Mononuclear cell (primary cell): ENCODE results near the gene PTGER3. TPM values are rescaled to one million over a fixed set of nuclear protein-coding genes. Genes with fewer than 3 reads are reported as not detected.
"Not testable (repeated sequence)": the region's sequence is repeated elsewhere in the genome, so short reads cannot be mapped to it uniquely, and the experiment has no call there.

Experiments used
- H3K27me3 ChIP-seq: 2 replicates; pipeline ENCODE4 v1.6.0; 2011; ENCODE audit warnings: low read length, control low read depth; ENCODE audit not compliant: insufficient read depth
- H3K4me1 ChIP-seq: 2 replicates; pipeline ENCODE4 v1.5.1; 2011; ENCODE audit warnings: mild to moderate bottlenecking, low read length, control low read depth; ENCODE audit not compliant: insufficient read depth
- H3K4me3 ChIP-seq: 2 replicates; pipeline ENCODE4 v1.5.1; 2011; ENCODE audit warnings: mild to moderate bottlenecking, low read length, moderate library complexity
- H3K9me3 ChIP-seq: 2 replicates; pipeline ENCODE4 v1.5.1; 2011; ENCODE audit warnings: low read depth, mild to moderate bottlenecking, control low read depth, low read length
- total RNA-seq: library from RNA; depleted of rRNA; stranded (reverse); fragments of >200 nt; gene quantifications from one replicate; pipeline ENCODE4 v1.2.3, GENCODE V29; 2012

The PTGER3 gene
- total RNA-seq, 1 donor = 0.52 TPM

DNA sequence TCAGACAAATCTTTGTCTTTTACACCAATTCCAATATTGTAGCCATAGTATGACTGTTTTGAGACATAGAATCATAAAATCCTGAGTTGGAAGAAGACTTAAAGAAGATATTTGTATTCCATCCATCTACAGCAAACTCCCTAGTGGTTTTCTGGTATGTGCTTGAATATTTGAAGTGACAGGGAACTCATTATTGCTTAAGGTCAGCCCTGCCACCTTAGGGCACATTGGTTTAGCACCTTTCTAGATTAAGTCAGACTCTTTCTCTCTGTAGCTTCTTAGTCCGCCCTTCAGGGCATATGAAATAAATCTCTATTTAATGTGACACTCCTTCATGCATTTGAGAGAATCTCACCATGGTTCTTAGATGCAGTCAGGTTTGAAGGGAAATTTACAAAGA lies 49.8 kb downstream of the PTGER3 start:
- no peaks in the 10 kb centered on the region for H3K4me1 ChIP-seq
- H3K4me3 ChIP-seq = no peak overlapping the region
- H3K9me3 ChIP-seq = no peaks in the 10 kb centered on the region
- no peaks in the 10 kb centered on the region for H3K27me3 ChIP-seq

DNA sequence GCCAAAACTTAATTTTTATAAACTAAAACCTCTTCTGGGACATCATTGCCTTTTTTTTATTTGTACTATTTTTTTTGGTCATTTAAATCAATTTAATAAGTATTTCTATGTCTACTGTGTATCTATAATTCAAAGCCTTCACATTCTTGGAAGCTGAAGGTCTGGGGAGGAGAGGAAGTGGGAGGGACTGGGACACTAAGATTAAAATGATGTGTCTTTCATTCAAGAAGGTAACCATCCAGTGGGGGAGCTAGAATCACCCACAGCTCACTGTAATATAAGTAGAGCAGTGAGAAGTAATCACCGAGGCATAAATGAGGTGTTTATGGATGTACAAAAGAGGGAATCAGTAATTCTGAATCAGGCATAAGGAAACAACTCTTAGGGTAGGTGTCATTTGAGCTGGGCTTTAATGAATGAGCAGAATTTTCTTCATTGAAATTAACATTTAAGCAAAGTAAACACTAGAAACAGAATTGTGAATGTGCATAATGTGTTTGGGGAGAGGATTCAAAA lies 52.8 kb downstream of the PTGER3 start:
- H3K9me3 ChIP-seq = no peaks in the 10 kb centered on the region
- H3K4me1 ChIP-seq = no peaks in the 10 kb centered on the region
- no peak overlapping the region for H3K4me3 ChIP-seq
- no peaks in the 10 kb centered on the region for H3K27me3 ChIP-seq

DNA sequence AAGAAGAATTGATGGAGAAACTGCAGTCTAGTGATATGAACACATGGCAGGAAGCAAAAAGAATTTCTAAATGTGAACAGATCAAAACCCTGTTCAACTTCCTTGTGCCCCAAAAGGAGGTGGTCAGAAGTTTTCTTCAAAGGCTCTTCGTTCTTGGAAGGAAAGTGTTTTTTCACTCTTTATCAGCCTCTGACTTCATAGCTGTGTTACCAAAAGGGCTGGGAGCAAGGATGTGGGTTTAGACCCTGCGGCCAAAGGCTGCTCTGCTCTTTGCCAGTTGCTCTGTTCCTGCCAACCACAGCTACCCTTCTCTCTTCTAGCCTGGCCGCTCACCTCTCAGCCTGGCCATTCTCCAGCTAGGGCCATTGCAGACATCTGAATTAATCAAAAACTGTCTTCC lies 53.8 kb downstream of the PTGER3 start:
- no peaks in the 10 kb centered on the region for H3K4me1 ChIP-seq
- no peaks in the 10 kb centered on the region for H3K9me3 ChIP-seq
- H3K27me3 ChIP-seq = no peaks in the 10 kb centered on the region
- H3K4me3 ChIP-seq = no peak overlapping the region

DNA sequence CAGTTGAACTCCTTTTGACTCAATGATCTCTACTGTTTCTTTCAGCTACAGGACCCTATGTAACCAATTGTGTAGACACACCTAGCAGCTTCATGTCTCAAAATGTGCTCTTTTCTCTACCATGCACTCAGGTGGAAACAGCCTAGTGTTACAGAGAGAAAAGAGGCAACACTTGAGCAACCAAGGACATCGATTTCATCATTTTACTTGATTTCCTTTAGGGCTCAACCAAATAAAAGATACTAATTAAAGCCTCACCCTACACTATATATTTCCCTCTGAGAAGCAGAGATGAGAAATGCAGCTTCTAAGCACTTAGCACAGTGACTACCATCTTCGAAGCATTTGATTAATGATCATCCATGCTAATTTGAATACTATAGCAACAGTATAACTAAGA lies 55.1 kb downstream of the PTGER3 start:
- Histone ChIP-seq H3K27me3 (no peaks in the 10 kb centered on the region), H3K9me3 (no peaks in the 10 kb centered on the region), H3K4me1 (no peaks in the 10 kb centered on the region), H3K4me3 (no peak overlapping the region)

DNA sequence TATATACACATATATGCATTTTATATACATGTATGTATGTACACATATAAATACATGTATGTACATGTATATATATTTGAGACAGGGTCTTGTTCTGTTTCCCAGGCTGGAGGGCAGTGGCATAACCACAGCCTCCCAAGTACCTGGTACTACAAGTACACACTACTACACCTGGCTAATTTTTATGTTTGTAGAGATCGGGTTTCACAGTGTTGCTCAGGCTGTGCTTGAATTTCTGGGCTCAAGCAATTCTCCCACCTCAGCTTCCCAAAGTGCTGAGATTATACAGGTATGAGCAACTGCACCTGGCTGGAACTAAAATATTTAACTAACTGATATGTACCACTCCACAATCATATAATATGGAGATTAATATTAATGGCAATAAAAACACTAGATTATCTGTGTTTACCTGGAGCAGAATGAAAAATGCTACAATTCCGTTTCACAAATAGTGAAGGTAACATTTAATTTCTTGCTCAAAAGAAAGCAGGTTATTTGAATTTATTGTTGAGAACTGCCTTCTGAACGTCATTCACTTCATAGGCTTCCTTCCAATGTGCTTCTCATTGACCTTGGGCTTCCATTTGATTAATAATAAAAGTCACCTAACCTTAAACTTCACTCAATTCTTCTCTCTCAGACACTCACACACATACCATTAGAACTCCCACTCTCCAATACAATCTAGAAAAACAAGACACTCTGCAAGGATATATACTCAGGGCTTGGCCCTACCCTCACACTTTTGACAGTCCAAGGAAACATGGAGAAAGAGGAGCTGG lies 57.0 kb downstream of the PTGER3 start:
- Histone ChIP-seq H3K4me1 (no peaks in the 10 kb centered on the region), H3K9me3 (no peaks in the 10 kb centered on the region), H3K4me3 (no peak overlapping the region), H3K27me3 (no peaks in the 10 kb centered on the region)

DNA sequence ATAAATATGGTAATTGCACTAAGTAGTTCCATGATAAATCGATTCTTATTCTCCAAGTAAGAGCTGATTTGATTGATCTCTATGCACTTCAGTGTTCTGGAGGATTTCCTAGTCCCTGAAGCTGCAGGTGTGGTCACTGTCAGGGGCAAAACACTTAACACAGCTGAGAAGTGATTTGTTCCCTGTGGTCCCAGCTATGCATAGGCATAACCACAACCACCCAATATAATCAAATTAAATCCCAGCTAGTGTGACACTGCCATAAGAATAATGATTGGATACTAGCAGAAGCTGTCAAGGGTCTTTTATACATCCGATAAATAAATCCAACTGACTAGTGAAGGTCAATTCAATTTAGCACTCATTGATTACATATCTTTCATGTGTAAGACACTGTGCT lies 60.1 kb downstream of the PTGER3 start:
- Histone ChIP-seq H3K27me3 (no peaks in the 10 kb centered on the region), H3K4me1 (no peaks in the 10 kb centered on the region), H3K4me3 (no peak overlapping the region), H3K9me3 (no peaks in the 10 kb centered on the region)

DNA sequence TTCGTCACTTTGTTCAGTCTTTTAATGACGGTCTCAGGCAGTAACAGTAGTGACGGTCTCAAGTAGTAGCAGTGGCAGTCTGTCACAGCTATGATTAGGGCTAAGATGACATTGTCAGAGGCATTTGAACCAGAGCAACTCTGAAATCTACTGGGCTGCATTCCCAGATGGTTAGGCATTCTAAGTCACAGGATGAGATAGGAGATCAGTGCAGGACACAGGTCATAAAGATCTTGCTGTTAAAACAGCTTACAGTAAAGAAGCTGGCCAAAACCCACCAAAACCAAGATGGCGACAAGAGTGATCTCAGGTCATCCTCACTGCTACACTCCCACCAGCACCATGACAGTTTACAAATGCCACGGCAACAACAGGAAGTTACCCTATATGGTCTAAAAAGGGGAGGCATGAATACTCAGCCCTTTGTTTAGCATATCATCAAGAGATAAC lies 61.8 kb downstream of the PTGER3 start:
- not testable (repeated sequence) for H3K27me3 ChIP-seq, H3K4me1 ChIP-seq, H3K4me3 ChIP-seq, H3K9me3 ChIP-seq

DNA sequence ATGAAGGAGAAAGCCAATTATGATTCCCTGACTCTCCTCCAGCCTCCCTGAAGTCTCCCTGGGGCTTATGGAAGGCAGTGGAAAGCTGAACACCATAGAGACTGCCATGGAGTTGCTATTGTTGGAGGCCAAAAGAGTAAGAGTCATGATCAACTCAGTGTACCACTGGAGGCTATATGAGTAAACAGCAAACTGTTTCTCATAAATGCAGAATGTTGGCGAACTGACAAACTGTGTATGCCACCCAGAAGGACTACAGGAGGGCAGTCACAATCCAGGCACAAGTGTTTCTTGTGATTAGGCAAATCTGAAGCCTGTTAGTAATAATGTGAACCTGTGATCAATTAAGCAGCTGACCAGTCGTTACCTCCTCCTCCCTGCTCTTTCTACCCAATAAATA lies 62.3 kb downstream of the PTGER3 start:
- H3K4me1 ChIP-seq, H3K4me3 ChIP-seq, H3K27me3 ChIP-seq, H3K9me3 ChIP-seq: not testable (repeated sequence)

DNA sequence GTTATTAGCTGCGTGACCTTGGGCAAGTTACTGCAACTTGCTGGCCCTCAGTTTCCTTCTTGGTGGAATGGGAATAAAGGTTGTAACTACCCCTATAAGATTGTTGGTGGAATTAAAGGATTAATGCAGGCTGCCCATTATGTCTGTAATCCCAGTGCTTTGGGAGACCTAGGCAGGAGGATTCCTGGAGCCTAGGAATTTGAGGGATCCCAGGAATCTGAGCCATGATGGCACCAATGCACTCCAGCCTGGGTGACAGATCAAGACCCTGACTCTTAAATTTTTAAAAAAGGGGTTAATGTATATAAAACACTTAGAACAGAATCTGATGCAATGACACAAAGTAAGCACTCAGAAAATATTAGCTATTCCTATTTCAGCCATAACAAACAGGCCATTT lies 67.3 kb downstream of the PTGER3 start:
- peaks cover 24% of the 10 kb centered on the region for H3K4me1 ChIP-seq
- no peaks in the 10 kb centered on the region for H3K9me3 ChIP-seq
- H3K4me3 ChIP-seq = no peak overlapping the region
- H3K27me3 ChIP-seq = no peaks in the 10 kb centered on the region

DNA sequence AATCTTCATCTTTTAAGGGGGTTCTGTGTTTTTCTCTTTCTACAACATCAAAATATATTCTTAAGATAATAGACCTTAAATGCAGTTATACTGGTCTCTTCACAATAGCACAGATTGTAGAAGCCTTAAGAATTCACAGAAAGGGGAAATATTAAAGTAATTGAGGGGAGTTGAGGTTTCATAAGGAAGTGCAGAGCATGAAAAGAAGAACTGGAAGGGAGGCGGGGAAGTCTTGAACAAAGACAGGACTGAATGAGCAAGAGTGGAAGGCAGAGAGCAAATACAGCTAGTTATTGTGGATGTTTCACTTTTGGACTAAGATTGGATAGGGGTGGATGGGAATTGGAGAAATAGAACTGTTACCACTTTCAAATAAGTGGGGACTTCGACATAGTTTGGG lies 67.7 kb downstream of the PTGER3 start:
- H3K4me1 ChIP-seq = peaks cover 24% of the 10 kb centered on the region
- no peak overlapping the region for H3K4me3 ChIP-seq
- no peaks in the 10 kb centered on the region for H3K9me3 ChIP-seq
- no peaks in the 10 kb centered on the region for H3K27me3 ChIP-seq

DNA sequence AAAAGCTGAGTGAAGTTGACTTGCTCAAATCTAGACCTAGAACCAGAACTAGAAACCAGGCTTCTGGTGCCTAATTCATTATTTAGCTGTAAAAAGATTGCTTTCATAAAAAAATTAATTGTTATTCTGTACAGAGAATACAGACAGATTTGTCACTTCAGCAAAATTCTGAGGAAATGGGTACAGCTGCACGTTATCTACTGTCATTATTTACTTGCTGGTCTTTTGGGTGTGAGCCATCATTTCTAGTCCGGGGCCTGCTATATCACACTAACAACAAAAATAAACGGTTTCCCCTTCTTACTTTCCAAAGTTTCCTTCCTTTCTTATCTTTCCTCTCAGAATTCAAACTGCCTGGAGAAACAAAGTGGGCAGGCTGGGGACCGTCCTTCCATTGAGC lies 68.3 kb downstream of the PTGER3 start:
- Histone ChIP-seq H3K4me3 (no peak overlapping the region), H3K27me3 (no peaks in the 10 kb centered on the region), H3K4me1 (peaks cover 24% of the 10 kb centered on the region), H3K9me3 (no peaks in the 10 kb centered on the region)

DNA sequence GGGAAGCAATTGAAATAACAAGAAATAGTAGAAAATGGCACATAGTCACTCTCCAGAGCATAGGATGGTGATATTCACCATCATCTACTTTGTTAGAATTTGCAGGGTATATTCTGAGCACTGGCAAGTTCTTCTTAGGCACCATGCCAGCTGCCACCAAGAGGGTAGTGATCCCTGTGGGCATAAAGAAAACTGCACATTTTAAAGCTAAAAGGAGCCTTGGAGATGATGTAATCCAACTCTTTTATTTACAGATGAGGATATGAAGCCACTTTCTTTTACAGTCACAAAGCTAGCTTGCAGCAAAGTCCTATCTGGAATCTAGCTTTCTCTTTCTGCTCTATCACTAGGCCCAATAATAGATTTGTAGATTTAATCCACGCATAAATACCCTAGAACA lies 69.0 kb downstream of the PTGER3 start:
- H3K9me3 ChIP-seq = no peaks in the 10 kb centered on the region
- H3K4me3 ChIP-seq = no peak overlapping the region
- H3K27me3 ChIP-seq = no peaks in the 10 kb centered on the region
- peaks cover 24% of the 10 kb centered on the region for H3K4me1 ChIP-seq

DNA sequence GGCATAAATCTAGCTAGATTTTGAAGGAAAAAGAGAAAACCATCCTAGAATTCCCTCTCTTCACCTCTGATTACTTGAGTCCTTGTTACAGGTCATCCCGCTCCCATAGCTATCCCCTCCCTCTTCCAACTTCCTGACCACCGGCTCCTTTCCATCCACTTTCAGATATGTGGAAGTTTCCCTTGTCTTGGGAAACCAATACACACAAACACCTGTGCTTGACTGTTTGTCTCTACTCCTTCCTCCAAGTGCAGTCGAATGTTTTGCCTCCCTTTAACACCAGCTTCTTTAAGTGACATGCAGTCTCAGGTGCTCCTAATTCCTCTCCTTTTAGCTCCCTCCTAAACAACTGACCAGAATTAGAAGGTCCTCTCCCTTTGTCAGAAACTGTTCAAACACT lies 70.0 kb downstream of the PTGER3 start:
- Histone ChIP-seq H3K27me3 (no peaks in the 10 kb centered on the region), H3K4me3 (no peak overlapping the region), H3K9me3 (no peaks in the 10 kb centered on the region), H3K4me1 (peaks cover 24% of the 10 kb centered on the region)

DNA sequence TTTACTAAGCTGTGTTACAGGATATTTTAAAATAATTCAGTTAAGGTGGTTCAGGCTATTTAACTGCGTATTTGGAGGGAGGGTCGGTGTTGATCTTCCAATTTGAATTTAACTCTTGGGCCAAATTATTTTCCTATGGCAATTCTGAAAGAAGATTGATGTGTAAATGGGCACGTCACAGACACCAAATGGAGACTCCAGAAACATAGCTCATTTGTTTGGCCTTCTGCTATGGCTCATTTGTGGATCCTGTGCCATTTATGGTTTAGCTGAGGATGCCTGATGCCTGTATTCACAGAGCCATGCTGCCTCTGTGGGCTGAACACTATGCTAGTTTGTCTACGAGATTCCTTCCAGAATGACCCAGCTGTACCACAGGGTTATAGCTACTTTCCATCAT lies 70.6 kb downstream of the PTGER3 start:
- H3K9me3 ChIP-seq = no peaks in the 10 kb centered on the region
- H3K4me3 ChIP-seq = no peak overlapping the region
- no peaks in the 10 kb centered on the region for H3K27me3 ChIP-seq
- H3K4me1 ChIP-seq = peaks cover 24% of the 10 kb centered on the region

DNA sequence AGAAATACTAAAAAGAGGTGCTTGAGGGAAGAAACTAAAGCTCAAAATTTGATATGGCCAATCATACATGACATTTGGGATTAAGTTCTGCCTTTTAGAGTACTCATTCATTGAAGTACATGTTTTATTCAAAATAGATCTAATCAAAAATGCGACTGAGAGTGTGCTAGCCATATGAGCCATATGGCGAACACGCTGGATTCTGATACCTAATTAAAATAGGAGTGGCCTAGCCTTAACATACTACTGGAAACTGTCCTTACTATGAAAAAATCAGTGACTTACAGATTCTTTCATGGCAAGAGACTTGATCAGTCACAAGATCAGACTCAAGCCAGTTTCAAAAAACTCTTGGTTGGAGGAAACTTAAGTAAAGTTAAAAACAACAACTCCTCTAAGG lies 73.9 kb downstream of the PTGER3 start:
- peaks cover 3% of the 10 kb centered on the region for H3K4me1 ChIP-seq
- H3K9me3 ChIP-seq = no peaks in the 10 kb centered on the region
- H3K4me3 ChIP-seq = no peak overlapping the region
- no peaks in the 10 kb centered on the region for H3K27me3 ChIP-seq

DNA sequence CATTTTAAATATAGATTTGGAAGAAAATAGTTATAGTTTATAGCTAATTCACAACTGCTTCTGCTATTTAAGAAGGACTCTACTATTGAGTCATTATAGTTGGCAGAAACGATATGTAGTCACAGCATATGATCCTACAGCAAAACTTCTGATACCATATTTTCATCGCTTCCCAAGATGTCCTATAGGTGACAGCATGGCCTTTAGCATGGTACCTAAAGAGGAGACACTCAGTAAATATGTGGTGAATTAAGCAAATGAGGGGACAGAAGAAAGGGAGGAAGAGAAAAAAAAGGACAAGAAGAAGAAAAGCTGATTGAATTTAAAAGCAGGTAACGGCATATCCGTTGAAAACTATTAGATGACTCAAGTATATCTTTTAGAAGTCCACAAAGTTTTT lies 77.2 kb downstream of the PTGER3 start:
- Histone ChIP-seq H3K9me3 (no peaks in the 10 kb centered on the region), H3K27me3 (no peaks in the 10 kb centered on the region), H3K4me1 (no peaks in the 10 kb centered on the region), H3K4me3 (no peak overlapping the region)
